ENCODE results near the gene RBM33. TPM values are rescaled to one million over a fixed set of nuclear protein-coding genes. Genes with fewer than 3 reads are reported as not detected.
"Not testable (repeated sequence)": the region's sequence is repeated elsewhere in the genome, so short reads cannot be mapped to it uniquely, and the experiment has no call there.

Gene RBM33
- total and polyA plus RNA-seq, 2 of the 4 experiments (the other 2 are of a cell fraction) = 7.3 to 10.8 TPM

DNA sequence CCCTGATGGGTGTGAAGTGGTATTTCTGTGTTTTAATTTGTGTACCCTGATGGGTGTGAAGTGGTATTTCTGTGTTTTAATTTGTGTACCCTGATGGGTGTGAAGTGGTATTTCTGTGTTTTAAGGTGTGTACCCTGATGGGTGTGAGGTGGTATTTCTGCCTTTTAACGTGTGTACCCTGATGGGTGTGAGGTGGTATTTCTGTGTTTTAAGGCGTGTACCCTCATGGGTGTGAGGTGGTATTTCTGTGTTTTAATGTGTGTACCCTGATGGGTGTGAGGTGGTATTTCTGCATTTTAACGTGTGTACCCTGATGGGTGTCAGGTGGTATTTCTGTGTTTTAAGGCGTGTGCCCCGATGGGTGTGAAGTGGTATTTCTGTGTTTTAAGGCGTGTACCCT is 29.4 kb upstream of the RBM33 start:
- H4K20me1 ChIP-seq (ENCODE audit: insufficient read depth, low read length); H4K5ac ChIP-seq (ENCODE audit: low read depth, low read length); H4K91ac ChIP-seq (ENCODE audit: insufficient read depth, low read depth, low read length); H2AK5ac ChIP-seq (ENCODE audit: low read depth, low read length); H3K4ac ChIP-seq (ENCODE audit: low read depth, low read length); H2AK9ac ChIP-seq (replicated peaks; ENCODE audit: low read depth, low read length, poor library complexity); H2BK5ac ChIP-seq (ENCODE audit: low read depth, low read length, poor library complexity, severe bottlenecking); DNase-seq; H2BK120ac ChIP-seq (ENCODE audit: low read depth, low read length); H3K4me1 ChIP-seq (ENCODE audit: control insufficient read depth, insufficient read depth, low read length); H3K9me3 ChIP-seq (ENCODE audit: control insufficient read depth, insufficient read depth, low read length); H3K79me1 ChIP-seq (ENCODE audit: low read depth in 1 of 2, low read length in 2 of 2); H3K4me2 ChIP-seq (ENCODE audit: low read depth, low read length); H3K14ac ChIP-seq (replicated peaks; ENCODE audit: low read depth, low read length); H3K36me3 ChIP-seq (ENCODE audit: control insufficient read depth, insufficient read depth, low read length); H3K4me3 ChIP-seq (ENCODE audit: insufficient read depth, low read depth, low read length); BruUV-seq (replicated peaks); intact Hi-C loops (cut with micrococcal nuclease); H4K8ac ChIP-seq (ENCODE audit: low read depth in 2 of 2, low read length in 2 of 2); H3K18ac ChIP-seq (ENCODE audit: low read depth, low read length); H3K56ac ChIP-seq (ENCODE audit: extremely low read depth, insufficient read depth, low read length); H3K23ac ChIP-seq (ENCODE audit: low read depth, low read length); H2BK15ac ChIP-seq (ENCODE audit: low read depth, low read length); H2BK20ac ChIP-seq (ENCODE audit: low read depth, low read length); ATAC-seq (ENCODE audit: low read depth); POLR2A ChIA-PET (ENCODE audit: unreplicated experiment); dilution Hi-C loops (cut with HindIII; ENCODE audit: low sequenced_read_pairs, unreplicated experiment); in situ Hi-C loops (cut with MboI; ENCODE audit: low sequenced_read_pairs); H2AFZ ChIP-seq (replicated peaks; ENCODE audit: low read length, poor library complexity); H3K27ac ChIP-seq (ENCODE audit: insufficient read depth, low read length); H3K27me3 ChIP-seq (ENCODE audit: control insufficient read depth, insufficient read depth, low read length); H3K9me1 ChIP-seq (ENCODE audit: insufficient read depth, low read length); CTCF ChIA-PET; H3K9ac ChIP-seq (ENCODE audit: low read depth, low read length): not testable (repeated sequence)
- 84% methylated on average over 5 of the region's 6 CpGs; no CpG with 5 or more reads in 1 of the 2 experiments for WGBS, 2 experiments (ENCODE audit: extremely low coverage in 2 of 2, insufficient read length in 1 of 2)
